ENCODE data around the gene CD8B.
"Not testable (repeated sequence)": the region's sequence is repeated elsewhere in the genome, so short reads cannot be mapped to it uniquely, and the experiment has no call there.

Gene CD8B

DNA sequence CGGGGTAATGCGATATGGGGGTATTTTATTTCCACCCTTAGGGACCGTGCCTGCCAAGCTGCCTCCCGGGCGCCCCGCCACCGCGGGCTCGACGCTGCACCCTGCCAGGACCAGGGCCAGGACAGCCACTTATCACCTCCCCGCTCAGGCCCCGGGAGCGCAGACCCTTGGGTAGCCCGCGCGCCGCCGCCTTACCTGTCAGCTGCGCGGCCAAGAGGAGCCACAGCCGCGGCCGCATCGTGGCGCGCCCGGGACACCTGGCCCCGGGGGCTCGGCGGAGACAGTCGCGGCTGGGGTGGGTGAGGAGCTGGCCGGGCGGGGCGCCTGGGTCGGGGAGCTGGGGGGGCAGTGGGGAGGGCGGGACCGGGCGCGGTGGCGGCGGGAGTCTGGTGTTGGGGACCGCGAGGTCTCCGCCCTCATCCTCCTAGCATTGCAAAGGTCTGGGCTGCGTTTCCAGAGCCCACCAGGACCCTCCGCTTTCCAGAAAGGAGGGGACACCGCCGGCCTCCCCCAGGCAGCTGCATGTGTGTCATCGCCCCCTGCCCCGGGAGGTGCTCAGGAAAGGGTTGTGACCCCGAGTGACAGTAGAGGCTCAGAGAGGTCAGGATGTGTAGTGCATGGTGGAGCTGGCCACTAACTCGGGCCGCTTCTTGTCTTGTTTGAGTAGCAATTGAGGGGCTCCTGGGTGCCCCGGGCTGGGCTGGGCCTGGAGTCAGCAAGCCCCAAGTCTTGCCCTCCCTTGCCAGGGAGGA is at the start of gene CD8B:
Gene CD8B (minus strand): TSS at position 259 of the 752 bp plus-strand sequence. CDS start 21 bp downstream, at position 238.
- DNase-seq (ENCODE audit: extremely low read depth in 1 of 2, low read depth in 1 of 2): not testable (repeated sequence)

- not testable (repeated sequence) for DNase-seq (ENCODE audit: extremely low read depth in 1 of 2, low read depth in 1 of 2)
Observed at GRCh38 chr2:86905868-86906267, 44.2 kb upstream of the CD8B start.

GRCh38 chr2:86900687-86901086 is 39.0 kb upstream of the CD8B start:
- not testable (repeated sequence) for DNase-seq (ENCODE audit: extremely low read depth in 1 of 2, low read depth in 1 of 2)

DNA sequence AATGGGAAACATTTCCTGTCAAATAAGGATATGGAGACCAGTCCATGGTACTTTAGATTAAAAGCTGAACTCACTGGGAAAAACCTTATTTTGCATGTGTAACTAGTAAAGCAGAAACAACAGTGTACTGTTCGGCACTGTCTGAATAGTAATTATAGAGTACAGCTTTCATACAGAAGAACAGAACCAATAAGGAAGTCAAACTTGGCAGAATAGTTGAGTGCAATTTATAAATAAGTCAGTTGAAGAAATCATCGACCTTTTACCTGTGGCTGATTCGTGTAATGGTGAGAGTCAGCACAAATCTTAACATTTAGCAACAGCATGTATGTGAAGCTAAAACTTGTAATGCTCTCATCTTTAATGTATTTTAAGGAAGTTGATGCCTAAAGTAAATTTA is 24.3 kb upstream of the CD8B start:
- DNase-seq (ENCODE audit: extremely low read depth in 1 of 2, low read depth in 1 of 2): not testable (repeated sequence)

DNA sequence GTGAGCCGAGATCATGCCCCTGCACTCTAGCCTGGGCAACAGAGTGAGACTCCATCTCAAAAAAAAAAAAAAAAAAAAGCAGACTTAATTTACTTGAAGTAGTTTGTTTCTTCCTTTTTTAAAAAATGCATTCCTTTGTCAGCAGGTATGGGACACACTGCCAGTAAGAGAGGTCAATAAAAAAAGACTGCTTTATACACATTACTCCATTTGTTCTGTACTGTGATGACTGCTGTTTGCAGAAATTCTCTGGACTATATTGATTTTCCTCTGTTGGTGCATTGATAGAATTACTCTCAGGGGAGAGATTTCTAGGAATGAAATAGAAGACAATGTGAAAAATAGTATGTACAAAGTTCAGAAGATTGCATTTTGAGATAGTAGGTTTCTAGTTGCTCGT is 21.2 kb upstream of the CD8B start:
- not testable (repeated sequence) for DNase-seq (ENCODE audit: extremely low read depth in 1 of 2, low read depth in 1 of 2)

DNA sequence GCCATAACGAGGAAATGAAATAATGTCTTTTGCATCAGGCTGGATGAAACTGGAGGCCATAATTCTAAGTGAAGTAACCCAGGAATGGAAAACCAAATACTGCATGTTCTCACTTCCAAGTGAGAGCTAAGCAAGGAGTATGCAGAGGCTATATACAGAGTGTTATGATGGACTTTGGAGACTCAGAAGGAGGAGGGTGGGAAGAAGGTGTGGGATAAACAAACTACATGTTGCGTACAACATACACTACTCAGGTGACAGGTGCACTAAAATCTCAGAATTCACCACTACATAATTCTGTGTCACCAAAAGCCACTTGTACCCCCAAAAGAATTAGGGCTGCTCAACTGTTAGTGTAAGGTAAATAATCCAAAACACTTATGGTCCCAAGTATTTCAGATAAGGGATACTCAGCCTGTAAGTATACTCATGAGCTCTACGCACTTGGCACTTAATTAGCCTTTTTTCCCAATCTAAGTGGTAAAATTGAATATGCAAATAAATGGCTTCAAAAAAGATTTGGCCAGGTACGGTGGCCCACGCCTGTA is 20.5 kb upstream of the CD8B start:
- not testable (repeated sequence) for DNase-seq (ENCODE audit: extremely low read depth in 1 of 2, low read depth in 1 of 2)

GRCh38 chr2:86878986-86879385 is 17.3 kb upstream of the CD8B start:
- not testable (repeated sequence) for DNase-seq (ENCODE audit: extremely low read depth in 1 of 2, low read depth in 1 of 2)

- DNase-seq (ENCODE audit: extremely low read depth in 1 of 2, low read depth in 1 of 2): not testable (repeated sequence)
Observed at GRCh38 chr2:86870941-86871340, 9.3 kb upstream of the CD8B start.

DNA sequence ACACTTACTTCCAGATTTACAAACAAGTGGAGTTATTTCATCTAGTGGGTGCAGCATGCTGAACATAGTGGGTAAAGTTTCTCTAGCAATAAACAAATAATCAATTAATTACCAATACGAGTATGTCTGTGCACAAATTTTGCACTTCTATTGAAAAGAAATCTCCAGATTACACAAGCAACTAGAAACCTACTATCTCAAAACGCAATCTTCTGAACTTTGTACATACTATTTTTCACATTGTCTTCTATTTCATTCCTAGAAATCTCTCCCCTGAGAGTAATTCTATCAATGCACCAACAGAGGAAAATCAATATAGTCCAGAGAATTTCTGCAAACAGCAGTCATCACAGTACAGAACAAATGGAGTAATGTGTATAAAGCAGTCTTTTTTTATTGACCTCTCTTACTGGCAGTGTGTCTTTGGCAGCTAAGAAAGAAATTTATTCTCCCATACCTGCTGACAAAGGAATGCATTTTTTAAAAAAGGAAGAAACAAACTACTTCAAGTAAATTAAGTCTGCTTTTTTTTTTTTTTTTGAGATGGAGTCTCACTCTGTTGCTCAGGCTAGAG is 7.3 kb upstream of the CD8B start:
- not testable (repeated sequence) for DNase-seq (ENCODE audit: extremely low read depth in 1 of 2, low read depth in 1 of 2)

DNA sequence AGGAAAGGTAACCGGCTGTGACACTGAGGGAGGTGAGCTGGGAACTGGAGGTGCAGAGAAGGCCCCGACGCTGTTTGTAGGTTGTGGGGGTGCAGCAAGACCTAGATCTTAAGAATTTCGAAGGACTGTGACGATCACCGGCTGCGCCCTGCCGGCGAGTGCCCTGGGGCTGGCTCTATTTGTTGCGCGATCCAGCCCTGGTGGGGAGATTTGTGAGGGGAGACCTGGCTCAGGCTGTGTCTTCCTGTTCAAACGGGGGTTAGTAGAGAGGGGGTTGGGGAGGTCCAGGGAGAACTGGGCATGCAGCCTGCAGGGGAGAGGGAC is 656 bp upstream of the CD8B start:
- not testable (repeated sequence) for DNase-seq (ENCODE audit: extremely low read depth in 1 of 2, low read depth in 1 of 2)

DNA sequence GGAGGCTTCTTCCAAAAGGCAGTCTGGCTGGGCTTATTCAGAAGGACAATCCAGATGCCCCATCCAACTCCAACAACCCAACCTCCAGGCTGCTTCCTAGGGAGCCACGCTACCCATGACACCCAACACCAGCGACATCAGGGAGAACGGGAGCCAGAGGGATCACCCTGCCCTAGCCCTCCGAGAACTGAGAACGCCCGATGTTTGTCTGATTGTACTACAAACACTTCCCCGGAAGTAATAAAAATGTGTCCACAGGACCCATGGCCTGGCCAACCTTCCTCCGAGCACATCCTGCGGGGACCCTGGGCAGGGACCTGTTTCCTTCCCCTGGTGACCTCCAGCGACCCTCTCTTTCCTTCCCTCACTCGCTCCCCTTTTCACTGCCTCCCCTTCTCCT is 511 bp downstream of the CD8B start:
- not testable (repeated sequence) for DNase-seq (ENCODE audit: extremely low read depth in 1 of 2, low read depth in 1 of 2)

GRCh38 chr2:86860573-86860972 is 1.1 kb downstream of the CD8B start:
- not testable (repeated sequence) for DNase-seq (ENCODE audit: extremely low read depth in 1 of 2, low read depth in 1 of 2)

DNA sequence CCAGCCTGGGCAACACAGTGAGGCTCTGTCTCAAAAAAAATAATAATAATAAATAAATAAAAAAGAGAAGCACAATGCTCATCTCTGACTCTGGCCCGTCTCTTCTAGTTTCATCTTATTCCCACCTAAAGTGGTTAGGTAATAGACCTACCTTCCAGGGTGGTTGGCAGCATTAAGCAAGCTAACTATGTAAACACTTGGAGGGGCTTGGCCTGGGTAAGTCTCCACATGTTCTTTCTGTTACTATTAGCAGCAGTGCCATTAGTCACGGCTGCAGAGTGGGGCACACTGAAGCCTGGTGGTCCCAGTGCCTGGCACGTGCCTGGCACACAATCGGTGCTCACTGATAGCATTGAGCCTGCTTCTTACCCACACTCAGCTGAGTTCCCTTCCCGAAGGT is 4.0 kb downstream of the CD8B start:
- DNase-seq (ENCODE audit: extremely low read depth in 1 of 2, low read depth in 1 of 2): not testable (repeated sequence)

GRCh38 chr2:86856498-86856897 is 5.2 kb downstream of the CD8B start:
- DNase-seq (ENCODE audit: extremely low read depth in 1 of 2, low read depth in 1 of 2): not testable (repeated sequence)

GRCh38 chr2:86855981-86856380 is 5.7 kb downstream of the CD8B start:
- DNase-seq (ENCODE audit: extremely low read depth in 1 of 2, low read depth in 1 of 2): not testable (repeated sequence)

DNA sequence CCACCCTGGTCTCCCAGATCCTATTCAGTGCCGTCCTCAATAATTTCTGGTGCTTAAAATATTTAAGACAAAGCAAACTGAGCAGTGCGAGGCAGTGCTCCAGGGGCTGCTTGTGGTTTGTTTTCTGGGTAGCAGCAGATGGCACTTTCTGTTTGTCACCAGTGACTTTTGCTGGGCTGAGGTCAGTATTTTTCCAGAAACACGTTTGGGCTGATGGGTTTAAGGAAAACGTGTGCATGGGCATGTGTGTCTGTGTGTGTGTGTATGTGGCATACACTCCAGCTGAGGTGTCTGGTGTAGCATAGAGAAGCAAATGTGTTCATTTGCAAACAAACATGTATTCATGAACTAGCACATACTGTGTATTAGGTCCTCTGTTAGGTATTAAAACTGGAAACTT is 10.1 kb downstream of the CD8B start:
- DNase-seq (ENCODE audit: extremely low read depth in 1 of 2, low read depth in 1 of 2): not testable (repeated sequence)

DNA sequence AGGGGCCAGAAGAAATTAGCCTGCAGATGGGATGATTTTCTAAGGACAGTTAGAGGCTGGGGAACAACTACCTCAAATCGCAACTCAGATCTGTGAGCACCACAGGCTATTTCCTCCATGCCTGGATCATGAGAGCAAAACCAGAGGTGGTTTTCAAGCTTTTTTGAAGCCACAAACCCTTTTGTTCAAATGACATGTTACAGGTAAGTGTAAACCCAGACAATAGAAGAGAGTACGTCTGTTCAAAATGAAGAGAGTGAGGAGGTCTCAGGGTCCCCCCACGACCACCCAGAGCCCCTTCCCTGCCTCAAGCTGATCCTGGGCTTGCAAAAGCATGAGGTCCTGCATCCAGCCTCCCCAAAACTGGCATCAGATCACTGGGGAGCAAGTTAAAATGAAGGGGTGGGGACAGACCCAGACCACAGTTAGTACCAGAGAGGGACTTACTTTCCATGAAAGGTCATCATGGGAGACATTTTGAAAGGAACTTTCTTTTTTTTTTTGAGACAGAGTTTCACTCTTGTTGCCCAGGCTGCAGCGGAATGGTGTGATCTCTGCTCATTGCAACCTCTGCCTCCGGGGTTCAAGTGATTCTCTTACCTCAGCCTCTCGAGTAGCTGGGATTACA is 19.0 kb downstream of the CD8B start:
- not testable (repeated sequence) for DNase-seq (ENCODE audit: extremely low read depth in 1 of 2, low read depth in 1 of 2)

- DNase-seq (ENCODE audit: extremely low read depth in 1 of 2, low read depth in 1 of 2): not testable (repeated sequence)
Observed at GRCh38 chr2:86841330-86841729, 20.4 kb downstream of the CD8B start.

GRCh38 chr2:86839871-86840548 is 21.7 kb downstream of the CD8B start:
- DNase-seq (ENCODE audit: extremely low read depth in 1 of 2, low read depth in 1 of 2): not testable (repeated sequence)

- not testable (repeated sequence) for DNase-seq (ENCODE audit: extremely low read depth in 1 of 2, low read depth in 1 of 2)
Observed at GRCh38 chr2:86839455-86839854, 22.2 kb downstream of the CD8B start.

- DNase-seq (ENCODE audit: extremely low read depth in 1 of 2, low read depth in 1 of 2): not testable (repeated sequence)
Observed at GRCh38 chr2:86837714-86838113, 24.0 kb downstream of the CD8B start.

Measured in stimulated activated CD8-positive, alpha-beta memory T cell treated with anti-CD3 and anti-CD28 coated beads, Interleukin-7, amount 100 ng/mL, for 48 hours (primary cell).